ENCODE results near the gene UMODL1. TPM values are rescaled to one million over a fixed set of nuclear protein-coding genes. Genes with fewer than 3 reads are reported as not detected.

Gene UMODL1
- total and polyA plus RNA-seq, 2 donors (not counting 3 experiments of a cell fraction or from before 2014, with no cell fraction given) = not detected

- Histone ChIP-seq H2AFZ (ENCODE audit: low read depth, low read length) (no peak overlapping the region), H3K9ac (replicated peaks; ENCODE audit: extremely low read depth, insufficient read depth, low read length) (no peak overlapping the region), H3K27ac (ENCODE audit: insufficient read depth, low read depth, low read length) (no peak overlapping the region), H3K79me2 (ENCODE audit: control insufficient read depth, insufficient read depth, low read length) (no peaks in the 10 kb centered on the region), H3K9me1 (replicated peaks; ENCODE audit: control insufficient read depth, extremely low read depth, insufficient read depth, low read length) (no peaks in the 10 kb centered on the region), H3K27me3 (ENCODE audit: control insufficient read depth in 2 of 2, insufficient read depth in 2 of 2, low read length in 2 of 2) (peaks cover 4% of the 10 kb centered on the region in 2 experiments), H3K4me3 (replicated peaks in 1 of 3; ENCODE audit: insufficient read depth in 1 of 3, low read depth in 1 of 3, low read length in 3 of 3) (no peak overlapping the region), H3K4me2 (ENCODE audit: insufficient read depth, low read length) (no peak overlapping the region), H3K9me3 (replicated peaks; ENCODE audit: control insufficient read depth, insufficient read depth, low read length) (no peaks in the 10 kb centered on the region), H3K4me1 (ENCODE audit: control insufficient read depth, extremely low read depth, insufficient read depth, low read length) (no peaks in the 10 kb centered on the region), H3K36me3 (ENCODE audit: control insufficient read depth in 2 of 2, extremely low read depth in 1 of 2, insufficient read depth in 2 of 2, low read length in 2 of 2) (no peaks in the 10 kb centered on the region), H4K20me1 (replicated peaks; ENCODE audit: control insufficient read depth, extremely low read depth, insufficient read depth, low read length) (no peaks in the 10 kb centered on the region)
- DNase-seq (ENCODE audit: low read depth, low spot score) (no peak), FAIRE-seq (no peak)
- no peak for TF ChIP-seq FOS (IDR thresholded peaks at IDR 0.05; ENCODE audit: borderline replicate concordance, insufficient read depth, low read length)
- TF ChIP-seq JUN (IDR thresholded peaks at IDR 0.05; ENCODE audit: borderline replicate concordance, insufficient read depth, insufficient read length, low read depth) = no peak
- TF ChIP-seq MYC (IDR thresholded peaks at IDR 0.05; ENCODE audit: low read depth, low read length) = no peak
- no peak for TF ChIP-seq POLR2A (IDR thresholded peaks at IDR 0.05; ENCODE audit: low read depth, low read length)
- no peak for TF ChIP-seq MAX (IDR thresholded peaks at IDR 0.05; ENCODE audit: insufficient read depth, insufficient read length)
- TF ChIP-seq POLR2AphosphoS5 (IDR thresholded peaks at IDR 0.05; ENCODE audit: insufficient read depth, low read depth, low read length) = no peak
- TF ChIP-seq GATA2 (IDR thresholded peaks at IDR 0.05; ENCODE audit: insufficient read depth, insufficient read length, low read depth, low read length) = no peak
- TF ChIP-seq EZH2 (IDR thresholded peaks at IDR 0.05; ENCODE audit: borderline replicate concordance, low read depth, low read length, severe bottlenecking) = no peak
- no peak for TF ChIP-seq CTCF (IDR thresholded peaks at IDR 0.05; ENCODE audit: extremely low read depth in 1 of 2, insufficient read depth in 1 of 2, low read depth in 1 of 2, low read length in 2 of 2)
- ChIA-PET CTCF (interaction anchor here (1.1 to 5.3 kb wide), 5 partner anchors 16 to 232 kb away, joined by 4 to 131 read pairs (median 7); no protein-coding TSS in a partner anchor), POLR2A (no interaction called here)
- BruUV-seq (replicated peaks) = no TSS peak
- dilution Hi-C loops (cut with MboI; ENCODE audit: extremely low pct_ligation_motif_present, low sequenced_read_pairs) = no loop called here
- intact Hi-C loops (cut with micrococcal nuclease) = loop anchor here (10.0 kb wide), 1 partner anchor 186 kb away; no protein-coding TSS in a partner anchor
Measured at GRCh38 chr21:42148584-42148983, 77.5 kb downstream of the UMODL1 start.

Measured in endothelial cell of umbilical vein (primary cell).